PC-3 (cell line): ENCODE measurements around the gene KCNC4. TPM values are rescaled to one million over a fixed set of nuclear protein-coding genes. Genes with fewer than 3 reads are reported as not detected.

Experiments
- ATAC-seq: fragments of 200-7000 bp; cut with Tn5 transposase; 2 replicates; pipeline ENCODE4 v1.9.1; 2020; ENCODE audit warnings: mild to moderate bottlenecking, moderate library complexity
- BruUV-seq: library from RNA; stranded (reverse); fragments of 400-500 nt; replicated peaks from 2 replicates; lab custom pipeline; 2021; lab: Mats Ljungman, UMichigan
- CTCF ChIA-PET: fragments of 300-600 bp; sonication (Branson Sonifier 250); formaldehyde crosslinking; loops from one replicate; lab custom pipeline; 2022; ENCODE audit warnings: antibody characterized with exemption; lab: Charles Lee
- POLR2A ChIA-PET: fragments of 300-600 bp; sonication (Branson Sonifier 250); formaldehyde crosslinking; loops from one replicate; lab custom pipeline; 2022; ENCODE audit warnings: antibody characterized with exemption; ENCODE audit not compliant: unreplicated experiment; lab: Charles Lee
- DNase-seq: peaks from one replicate; pipeline ENCODE4 v3.0.0-alpha.2; 2015
- H2AFZ ChIP-seq: fragments of 300-600 bp; sonication (generic); 2 replicates; pipeline ENCODE4 v1.6.0; 2016; ENCODE audit warnings: antibody characterized with exemption, low read length
- H3F3A ChIP-seq: fragments of 300-600 bp; sonication (generic); one replicate; pipeline ENCODE4 v1.6.0; 2017; ENCODE audit warnings: antibody characterized with exemption, low read length, control low read depth, mild to moderate bottlenecking; ENCODE audit not compliant: unreplicated experiment
- H3K27ac ChIP-seq: fragments of 300-600 bp; sonication (generic); 2 replicates; pipeline ENCODE4 v1.5.1; 2016; ENCODE audit warnings: mild to moderate bottlenecking, low read length
- H3K27me3 ChIP-seq: fragments of 300-600 bp; sonication (generic); 2 replicates; pipeline ENCODE4 v1.6.1; 2016; ENCODE audit warnings: low read length, mixed read lengths
- H3K36me3 ChIP-seq: fragments of 300-600 bp; sonication (generic); 2 replicates; pipeline ENCODE4 v1.6.1; 2016; ENCODE audit warnings: low read depth, mixed run types, low read length, mixed read lengths
- H3K4me1 ChIP-seq: fragments of 300-600 bp; sonication (generic); 2 replicates; pipeline ENCODE4 v1.5.1; 2016; ENCODE audit warnings: low read length; ENCODE audit not compliant: insufficient read depth
- H3K4me2 ChIP-seq: fragments of 300-600 bp; sonication (generic); 2 replicates; pipeline ENCODE4 v1.6.0; 2016; ENCODE audit warnings: low read length
- H3K4me3 ChIP-seq: fragments of 300-600 bp; sonication (generic); 2 replicates; pipeline ENCODE4 v1.5.1; 2016; ENCODE audit warnings: mild to moderate bottlenecking, low read length, mixed read lengths
- H3K79me2 ChIP-seq: fragments of 300-600 bp; sonication (generic); 2 replicates; pipeline ENCODE4 v1.6.1; 2017; ENCODE audit warnings: low read length, mixed read lengths
- H3K9ac ChIP-seq: fragments of 300-600 bp; sonication (generic); 2 replicates; pipeline ENCODE4 v1.6.0; 2016; ENCODE audit warnings: mild to moderate bottlenecking, low read length
- H3K9me2 ChIP-seq: fragments of 300-600 bp; sonication (generic); replicated peaks from 2 replicates; pipeline ENCODE4 v1.6.1; 2016; ENCODE audit warnings: mixed run types, low read length, mixed read lengths
- H3K9me3 ChIP-seq: fragments of 300-600 bp; sonication (generic); 2 replicates; pipeline ENCODE4 v1.6.1; 2016; ENCODE audit warnings: low read length, mixed read lengths
- H4K20me1 ChIP-seq: fragments of 300-600 bp; sonication (generic); 2 replicates; pipeline ENCODE4 v1.6.1; 2016; ENCODE audit warnings: low read length, mixed read lengths
- EZH2 ChIP-seq: fragments of 300-600 bp; sonication (generic); IDR thresholded peaks from one replicate; pipeline ENCODE4 v1.6.1; 2017; ENCODE audit warnings: antibody characterized with exemption, mild to moderate bottlenecking, low read length; ENCODE audit not compliant: unreplicated experiment
- EZH2phosphoT487 ChIP-seq: fragments of 300-600 bp; sonication (generic); IDR thresholded peaks from 2 replicates; pipeline ENCODE4 v1.6.1; 2018; ENCODE audit warnings: mild to moderate bottlenecking, antibody characterized with exemption, low read length, borderline replicate concordance
- intact Hi-C: fragments of 100-400 bp; cut with micrococcal nuclease; formaldehyde crosslinking; loops from 2 replicates; pipeline ENCODE4 v1.9.0; 2023
- total RNA-seq: library from RNA; depleted of rRNA; stranded (reverse); fragments of >200 nt; gene quantifications from 2 replicates; pipeline ENCODE4 v1.2.3, GENCODE V29; 2014
- TF ChIP-seq, protein P1 (sequence below): fragments of 300-600 bp; sonication (generic); conservative IDR thresholded peaks from 2 replicates; pipeline ENCODE4 v1.5.1; 2017; ENCODE audit warnings: antibody characterized with exemption, low read depth, mild to moderate bottlenecking, low read length

Gene KCNC4
- total RNA-seq, 1 experiment from 2014 or later = 1.6 TPM

DNA sequence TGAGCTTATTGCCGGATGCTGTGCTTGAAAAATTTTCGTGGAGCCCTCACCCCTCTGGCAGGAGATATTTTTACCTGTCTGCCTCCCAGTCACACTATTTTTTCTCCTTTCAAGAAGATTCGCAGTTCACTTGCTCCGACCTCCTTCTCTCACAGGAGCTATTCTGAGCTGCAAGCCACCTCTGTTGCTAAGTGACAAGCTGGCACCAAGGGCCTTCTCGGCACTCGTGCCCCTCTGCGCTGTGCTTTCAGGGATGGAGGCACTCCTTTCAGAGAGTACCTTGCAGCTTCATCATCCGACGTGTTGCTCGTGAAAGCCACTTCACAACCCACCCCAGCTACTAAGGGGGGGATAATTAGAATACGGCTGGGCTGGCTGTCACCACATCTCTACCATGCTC is 48.3 kb upstream of the KCNC4 start:
- no peaks in the 10 kb centered on the region for H3K9me2 ChIP-seq
- H3K79me2 ChIP-seq = no peaks in the 10 kb centered on the region
- BruUV-seq = no TSS peak
- no peaks in the 10 kb centered on the region for H4K20me1 ChIP-seq
- TF ChIP-seq, protein P1, sequence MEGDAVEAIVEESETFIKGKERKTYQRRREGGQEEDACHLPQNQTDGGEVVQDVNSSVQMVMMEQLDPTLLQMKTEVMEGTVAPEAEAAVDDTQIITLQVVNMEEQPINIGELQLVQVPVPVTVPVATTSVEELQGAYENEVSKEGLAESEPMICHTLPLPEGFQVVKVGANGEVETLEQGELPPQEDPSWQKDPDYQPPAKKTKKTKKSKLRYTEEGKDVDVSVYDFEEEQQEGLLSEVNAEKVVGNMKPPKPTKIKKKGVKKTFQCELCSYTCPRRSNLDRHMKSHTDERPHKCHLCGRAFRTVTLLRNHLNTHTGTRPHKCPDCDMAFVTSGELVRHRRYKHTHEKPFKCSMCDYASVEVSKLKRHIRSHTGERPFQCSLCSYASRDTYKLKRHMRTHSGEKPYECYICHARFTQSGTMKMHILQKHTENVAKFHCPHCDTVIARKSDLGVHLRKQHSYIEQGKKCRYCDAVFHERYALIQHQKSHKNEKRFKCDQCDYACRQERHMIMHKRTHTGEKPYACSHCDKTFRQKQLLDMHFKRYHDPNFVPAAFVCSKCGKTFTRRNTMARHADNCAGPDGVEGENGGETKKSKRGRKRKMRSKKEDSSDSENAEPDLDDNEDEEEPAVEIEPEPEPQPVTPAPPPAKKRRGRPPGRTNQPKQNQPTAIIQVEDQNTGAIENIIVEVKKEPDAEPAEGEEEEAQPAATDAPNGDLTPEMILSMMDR = no peak
- H3K36me3 ChIP-seq = no peaks in the 10 kb centered on the region
- no peak for DNase-seq
- intact Hi-C loops = no loop called here
- no peaks in the 10 kb centered on the region for H3K4me1 ChIP-seq
- no peak overlapping the region for H3K4me2 ChIP-seq
- ChIA-PET CTCF (no interaction called here), POLR2A (no interaction called here)
- H3F3A ChIP-seq = no peaks in the 10 kb centered on the region
- H2AFZ ChIP-seq = no peak overlapping the region
- H3K4me3 ChIP-seq = no peak overlapping the region
- H3K9ac ChIP-seq = no peak overlapping the region
- no peaks in the 10 kb centered on the region for H3K9me3 ChIP-seq
- H3K27me3 ChIP-seq = peaks cover 77% of the 10 kb centered on the region
- no peak overlapping the region for H3K27ac ChIP-seq
- ATAC-seq = no peak

DNA sequence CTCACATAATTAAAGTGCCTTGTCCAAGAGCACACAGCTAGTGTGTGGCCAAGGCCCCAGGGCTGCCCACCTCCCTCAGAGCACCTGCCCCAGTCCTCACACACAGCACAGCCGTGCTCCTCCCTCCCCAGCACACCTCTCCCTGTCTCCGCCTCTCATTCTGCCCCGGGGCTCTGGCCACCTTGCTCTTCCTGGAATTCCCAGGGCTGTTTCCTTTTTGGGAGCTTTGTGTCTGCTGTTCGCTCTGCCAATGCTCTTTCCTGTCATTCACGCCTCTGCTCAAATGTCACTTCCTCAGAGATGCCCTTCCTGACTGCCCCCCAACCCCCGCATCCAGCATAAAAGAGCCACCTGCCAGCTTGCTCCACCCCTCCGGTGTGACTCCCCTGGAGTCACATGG is 46.5 kb upstream of the KCNC4 start:
- CTCF ChIA-PET = no interaction called here

DNA sequence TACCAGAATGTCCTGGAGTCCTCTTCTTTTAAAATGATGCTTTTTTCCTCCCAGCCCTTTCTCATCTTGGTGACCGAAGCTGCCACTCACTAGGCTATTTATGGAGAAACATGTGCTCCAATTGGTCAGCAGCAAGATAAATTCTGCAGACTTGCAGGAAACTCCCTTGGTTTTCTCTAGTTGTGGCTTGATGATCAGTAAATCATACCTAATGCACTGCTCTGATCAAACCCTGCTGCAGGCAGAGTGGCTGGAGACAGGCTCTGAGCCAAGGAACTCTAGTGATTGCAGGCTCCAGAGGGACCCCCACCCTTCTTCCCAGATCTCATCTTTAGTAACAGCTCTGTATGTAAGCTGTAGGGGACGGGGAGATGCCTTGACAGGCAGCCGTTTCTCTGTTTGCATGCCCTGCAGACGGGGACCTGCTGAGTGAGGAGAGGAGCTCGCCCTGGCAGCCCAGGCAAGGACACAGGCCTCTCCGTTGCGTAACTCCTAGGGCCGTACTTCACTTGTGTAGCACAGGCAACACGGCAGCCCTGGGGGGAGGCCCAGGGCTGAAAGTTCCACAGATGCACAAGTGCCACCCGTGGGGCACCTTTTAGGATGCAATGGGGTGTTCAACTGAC is 45.3 kb upstream of the KCNC4 start:
- DNase-seq = no peak
- H3K4me3 ChIP-seq = no peak overlapping the region
- H3F3A ChIP-seq = no peaks in the 10 kb centered on the region
- H3K27ac ChIP-seq = no peak overlapping the region
- H4K20me1 ChIP-seq = no peaks in the 10 kb centered on the region
- TF ChIP-seq EZH2 (no peak), EZH2phosphoT487 (no peak)
- TF ChIP-seq, protein P1 = no peak
- no peak overlapping the region for H3K4me2 ChIP-seq
- no peaks in the 10 kb centered on the region for H3K36me3 ChIP-seq
- H3K4me1 ChIP-seq = no peaks in the 10 kb centered on the region
- intact Hi-C loops = no loop called here
- no peak overlapping the region for H3K9ac ChIP-seq
- H2AFZ ChIP-seq = no peak overlapping the region
- no peaks in the 10 kb centered on the region for H3K79me2 ChIP-seq
- H3K9me3 ChIP-seq = no peaks in the 10 kb centered on the region
- H3K27me3 ChIP-seq = peaks cover 88% of the 10 kb centered on the region
- no peaks in the 10 kb centered on the region for H3K9me2 ChIP-seq
- ChIA-PET POLR2A (no interaction called here), CTCF (no interaction called here)
- BruUV-seq = no TSS peak
- ATAC-seq = no peak

More for the DNA sequence above, 46.5 kb upstream of the KCNC4 start:
- H3K9me2 ChIP-seq = no peaks in the 10 kb centered on the region
- intact Hi-C loops = no loop called here
- H3K9me3 ChIP-seq = no peaks in the 10 kb centered on the region
- H3F3A ChIP-seq = no peaks in the 10 kb centered on the region
- H3K4me2 ChIP-seq = no peak overlapping the region
- POLR2A ChIA-PET = no interaction called here
- H3K27me3 ChIP-seq = peaks cover 91% of the 10 kb centered on the region
- no peak overlapping the region for H3K9ac ChIP-seq
- ATAC-seq (no peak), DNase-seq (no peak)
- H3K36me3 ChIP-seq = no peaks in the 10 kb centered on the region
- TF ChIP-seq, protein P1 = no peak
- TF ChIP-seq EZH2 = no peak
- no peak for TF ChIP-seq EZH2phosphoT487
- H3K27ac ChIP-seq = no peak overlapping the region
- H3K4me1 ChIP-seq = no peaks in the 10 kb centered on the region
- BruUV-seq = no TSS peak
- no peak overlapping the region for H3K4me3 ChIP-seq
- no peak overlapping the region for H2AFZ ChIP-seq
- H3K79me2 ChIP-seq = no peaks in the 10 kb centered on the region
- H4K20me1 ChIP-seq = no peaks in the 10 kb centered on the region
